Endothelial cell of umbilical vein (primary cell): ENCODE results near the gene SMG5. TPM values are rescaled to one million over a fixed set of nuclear protein-coding genes. Genes with fewer than 3 reads are reported as not detected.

ENCODE experiments used
- BruUV-seq: library from RNA; stranded (reverse); fragments of 400-500 nt; replicated peaks from 2 replicates; lab custom pipeline; 2021; lab: Mats Ljungman, UMichigan
- CTCF ChIA-PET: fragments of 300-600, 350-600 bp; sonication (Branson Sonifier 250); formaldehyde crosslinking; loops from one replicate; lab custom pipeline; 2021; ENCODE audit warnings: antibody characterized with exemption, inconsistent platforms; lab: Charles Lee
- POLR2A ChIA-PET: fragments of 300-600, 350-600 bp; sonication (Branson Sonifier 250); formaldehyde crosslinking; loops from one replicate; lab custom pipeline; 2021; ENCODE audit warnings: antibody characterized with exemption, inconsistent platforms; lab: Charles Lee
- DNase-seq: peaks from one replicate; pipeline ENCODE4 v3.0.0-alpha.2; 2011; ENCODE audit warnings: low read depth, low spot score
- FAIRE-seq: peaks from 2 replicates; lab custom pipeline; 2011; peaks lifted over from hg19 to GRCh38; lab: Jason Lieb, UNC
- H2AFZ ChIP-seq: 2 replicates; pipeline ENCODE4 v1.6.0; 2012; ENCODE audit warnings: low read depth, low read length, control low read depth, inconsistent platforms
- H3K27ac ChIP-seq: 2 replicates; pipeline ENCODE4 v1.5.1; 2011; ENCODE audit warnings: low read depth, mild to moderate bottlenecking, control low read depth, low read length, moderate library complexity; ENCODE audit not compliant: insufficient read depth
- H3K27me3 ChIP-seq, 2 experiments: 2 replicates each; pipeline versions ENCODE4 v1.6.0 to v1.6.1; 2011; ENCODE audit warnings: low read length in 2 of 2, mixed read lengths in 1 of 2; ENCODE audit not compliant: control insufficient read depth in 2 of 2, insufficient read depth in 2 of 2
- H3K36me3 ChIP-seq, 2 experiments: 2 replicates in 1 of 2; 3 replicates in 1 of 2; pipeline ENCODE4 v1.5.1; 2011; ENCODE audit warnings: low read length in 2 of 2, mild to moderate bottlenecking in 1 of 2, moderate library complexity in 1 of 2; ENCODE audit not compliant: control insufficient read depth in 2 of 2, insufficient read depth in 2 of 2; ENCODE audit errors: extremely low read depth in 1 of 2
- H3K4me1 ChIP-seq: 3 replicates; pipeline ENCODE4 v1.5.1; 2011; ENCODE audit warnings: mild to moderate bottlenecking, low read length; ENCODE audit not compliant: control insufficient read depth, insufficient read depth; ENCODE audit errors: extremely low read depth
- H3K4me2 ChIP-seq: 2 replicates; pipeline ENCODE4 v1.6.1; 2011; ENCODE audit warnings: low read length, control low read depth, mixed read lengths; ENCODE audit not compliant: insufficient read depth
- H3K4me3 ChIP-seq, 3 experiments: fragments of 200-600 bp in 1 of 3; sonication (generic), shearing (Covaris generic) in 1 of 3; replicated peaks in 1 of 3; 2 replicates each; pipeline ENCODE4 v1.5.1; 2011 to 2016; ENCODE audit warnings: control low read depth in 3 of 3, low read length in 3 of 3, mild to moderate bottlenecking in 2 of 3, inconsistent platforms in 1 of 3, low read depth in 1 of 3, moderate library complexity in 1 of 3; ENCODE audit not compliant: insufficient read depth in 1 of 3
- H3K79me2 ChIP-seq: 2 replicates; pipeline ENCODE4 v1.6.0; 2012; ENCODE audit warnings: low read length, inconsistent platforms; ENCODE audit not compliant: control insufficient read depth, insufficient read depth
- H3K9ac ChIP-seq: replicated peaks from 2 replicates; pipeline ENCODE3; 2011; ENCODE audit warnings: low read length, control low read depth; ENCODE audit not compliant: insufficient read depth; ENCODE audit errors: extremely low read depth
- H3K9me1 ChIP-seq: replicated peaks from 3 replicates; pipeline ENCODE4 v1.6.0; 2011; ENCODE audit warnings: mild to moderate bottlenecking, low read length; ENCODE audit not compliant: control insufficient read depth, insufficient read depth; ENCODE audit errors: extremely low read depth
- H3K9me3 ChIP-seq: replicated peaks from 2 replicates; pipeline ENCODE4 v1.5.1; 2012; ENCODE audit warnings: low read length, inconsistent platforms; ENCODE audit not compliant: control insufficient read depth, insufficient read depth
- H4K20me1 ChIP-seq: replicated peaks from 2 replicates; pipeline ENCODE3; 2011; ENCODE audit warnings: mild to moderate bottlenecking, low read length; ENCODE audit not compliant: control insufficient read depth, insufficient read depth; ENCODE audit errors: extremely low read depth
- EZH2 ChIP-seq: IDR thresholded peaks from 2 replicates; pipeline ENCODE4 v1.6.1; 2012; ENCODE audit warnings: borderline replicate concordance, low read depth, mild to moderate bottlenecking, moderate library complexity, low read length, inconsistent platforms; ENCODE audit not compliant: severe bottlenecking
- FOS ChIP-seq: IDR thresholded peaks from 2 replicates; pipeline ENCODE4 v1.6.1; 2011; ENCODE audit warnings: mild to moderate bottlenecking, low read length, moderate library complexity, borderline replicate concordance; ENCODE audit not compliant: insufficient read depth
- GATA2 ChIP-seq: IDR thresholded peaks from 2 replicates; pipeline ENCODE4 v1.7.0; 2011; ENCODE audit warnings: low read depth, mild to moderate bottlenecking, moderate library complexity, mixed read lengths, low read length; ENCODE audit not compliant: insufficient read length, insufficient read depth
- JUN ChIP-seq: IDR thresholded peaks from 2 replicates; pipeline ENCODE4 v1.6.1; 2011; ENCODE audit warnings: borderline replicate concordance, low read depth; ENCODE audit not compliant: insufficient read length, insufficient read depth
- MAX ChIP-seq: IDR thresholded peaks from 2 replicates; pipeline ENCODE4 v1.6.1; 2011; ENCODE audit not compliant: insufficient read depth, insufficient read length
- MYC ChIP-seq: IDR thresholded peaks from one replicate; pipeline ENCODE4 v1.6.1; 2011; ENCODE audit warnings: mild to moderate bottlenecking, low read depth, low read length
- POLR2A ChIP-seq: IDR thresholded peaks from 2 replicates; pipeline ENCODE4 v1.6.1; 2012; ENCODE audit warnings: low read depth, mild to moderate bottlenecking, control low read depth, low read length
- POLR2AphosphoS5 ChIP-seq: IDR thresholded peaks from 2 replicates; pipeline ENCODE4 v1.6.1; 2012; ENCODE audit warnings: low read depth, mild to moderate bottlenecking, control low read depth, low read length, moderate library complexity; ENCODE audit not compliant: insufficient read depth
- dilution Hi-C: fragments of 300-500 bp; cut with MboI; formaldehyde crosslinking; loops from one replicate; pipeline ENCODE4 v1.15.0; 2019; ENCODE audit warnings: low sequenced_read_pairs; ENCODE audit not compliant: extremely low pct_ligation_motif_present
- intact Hi-C: fragments of 100-400 bp; cut with micrococcal nuclease; formaldehyde crosslinking; loops from one replicate; pipeline ENCODE4 v1.10.0; 2022
- polyA plus RNA-seq, 4 experiments: library from polyadenylated mRNA; depleted of rRNA in 3 of 4; stranded (reverse) in 3 of 4; unstranded in 1 of 4; fragments of >200 nt; gene quantifications; 2 replicates each; pipeline versions ENCODE4 v1.2.1 to v1.2.3, GENCODE V29; 2011 to 2012; ENCODE audit warnings: missing spikeins in 1 of 4
- total RNA-seq: library from RNA; stranded (reverse); gene quantifications from 2 replicates; pipeline ENCODE4 v1.2.3, GENCODE V29; 2021
- TF ChIP-seq, protein P1 (sequence below), 2 donors: IDR thresholded peaks; 1 replicate in 1 of 2; 2 replicates in 1 of 2; pipeline ENCODE4 v1.5.1; 2011; ENCODE audit warnings: low read length in 2 of 2, mild to moderate bottlenecking in 2 of 2, moderate library complexity in 2 of 2, control low read depth in 1 of 2, inconsistent platforms in 1 of 2, low read depth in 1 of 2; ENCODE audit not compliant: insufficient read depth in 1 of 2; ENCODE audit errors: extremely low read depth in 1 of 2

The SMG5 gene
- total and polyA plus RNA-seq, 2 donors (not counting 3 experiments of a cell fraction or from before 2014, with no cell fraction given) = 37.4 to 82.6 TPM

GRCh38 chr1:156203331-156203730, 79.3 kb downstream of the SMG5 start:
- dilution Hi-C loops (no loop called here), intact Hi-C loops (no loop called here)
- peak overlapping the region; percentile 21 for H3K4me2 ChIP-seq
- POLR2A ChIA-PET = no interaction called here
- FAIRE-seq (no peak), DNase-seq (peak; percentile 32)
- H3K36me3 ChIP-seq = peaks cover 3 to 13% of the 10 kb centered on the region in 2 experiments
- BruUV-seq = no TSS peak
- no peaks in the 10 kb centered on the region for H4K20me1 ChIP-seq
- H2AFZ ChIP-seq = no peak overlapping the region
- H3K27ac ChIP-seq = peak overlapping the region; percentile 6
- H3K4me1 ChIP-seq = peaks cover 6% of the 10 kb centered on the region
- H3K27me3 ChIP-seq = no peaks in the 10 kb centered on the region
- H3K4me3 ChIP-seq = no peak overlapping the region
- TF ChIP-seq MAX (no peak), POLR2AphosphoS5 (no peak), POLR2A (no peak), GATA2 (no peak), MYC (no peak), EZH2 (no peak), FOS (no peak), JUN (no peak)
- TF ChIP-seq, protein P1, sequence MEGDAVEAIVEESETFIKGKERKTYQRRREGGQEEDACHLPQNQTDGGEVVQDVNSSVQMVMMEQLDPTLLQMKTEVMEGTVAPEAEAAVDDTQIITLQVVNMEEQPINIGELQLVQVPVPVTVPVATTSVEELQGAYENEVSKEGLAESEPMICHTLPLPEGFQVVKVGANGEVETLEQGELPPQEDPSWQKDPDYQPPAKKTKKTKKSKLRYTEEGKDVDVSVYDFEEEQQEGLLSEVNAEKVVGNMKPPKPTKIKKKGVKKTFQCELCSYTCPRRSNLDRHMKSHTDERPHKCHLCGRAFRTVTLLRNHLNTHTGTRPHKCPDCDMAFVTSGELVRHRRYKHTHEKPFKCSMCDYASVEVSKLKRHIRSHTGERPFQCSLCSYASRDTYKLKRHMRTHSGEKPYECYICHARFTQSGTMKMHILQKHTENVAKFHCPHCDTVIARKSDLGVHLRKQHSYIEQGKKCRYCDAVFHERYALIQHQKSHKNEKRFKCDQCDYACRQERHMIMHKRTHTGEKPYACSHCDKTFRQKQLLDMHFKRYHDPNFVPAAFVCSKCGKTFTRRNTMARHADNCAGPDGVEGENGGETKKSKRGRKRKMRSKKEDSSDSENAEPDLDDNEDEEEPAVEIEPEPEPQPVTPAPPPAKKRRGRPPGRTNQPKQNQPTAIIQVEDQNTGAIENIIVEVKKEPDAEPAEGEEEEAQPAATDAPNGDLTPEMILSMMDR (IDR thresholded peaks at IDR 0.05; ENCODE audit: extremely low read depth in 1 of 2, insufficient read depth in 1 of 2, low read depth in 1 of 2, low read length in 2 of 2) = no peak
- H3K9ac ChIP-seq = no peak overlapping the region
- CTCF ChIA-PET = interaction anchor here (0.6 to 1.1 kb wide), 5 partner anchors 9 to 58 kb away, joined by 3 to 6 read pairs (median 3); partner anchors contain the start of gene PMF1
- no peaks in the 10 kb centered on the region for H3K9me3 ChIP-seq
- H3K9me1 ChIP-seq = no peaks in the 10 kb centered on the region
- H3K79me2 ChIP-seq = peaks cover 15% of the 10 kb centered on the region
